Mammary epithelial cell (primary cell): ENCODE results near the gene CGNL1.

Experiments
- EZH2 ChIP-seq: IDR thresholded peaks from 2 replicates; pipeline ENCODE4 v1.6.1; 2012; ENCODE audit warnings: low read length, inconsistent platforms, borderline replicate concordance
- TF ChIP-seq, protein P1 (sequence below), 2 donors: IDR thresholded peaks in 1 of 2; conservative IDR thresholded peaks in 1 of 2; 2 replicates each; pipeline ENCODE4 v1.5.1; 2011 to 2012; ENCODE audit warnings: inconsistent platforms in 2 of 2, low read length in 2 of 2, mild to moderate bottlenecking in 2 of 2, control low read depth in 1 of 2, low read depth in 1 of 2; ENCODE audit not compliant: insufficient read depth in 1 of 2; ENCODE audit errors: extremely low read depth in 1 of 2

- TF ChIP-seq, protein P1, sequence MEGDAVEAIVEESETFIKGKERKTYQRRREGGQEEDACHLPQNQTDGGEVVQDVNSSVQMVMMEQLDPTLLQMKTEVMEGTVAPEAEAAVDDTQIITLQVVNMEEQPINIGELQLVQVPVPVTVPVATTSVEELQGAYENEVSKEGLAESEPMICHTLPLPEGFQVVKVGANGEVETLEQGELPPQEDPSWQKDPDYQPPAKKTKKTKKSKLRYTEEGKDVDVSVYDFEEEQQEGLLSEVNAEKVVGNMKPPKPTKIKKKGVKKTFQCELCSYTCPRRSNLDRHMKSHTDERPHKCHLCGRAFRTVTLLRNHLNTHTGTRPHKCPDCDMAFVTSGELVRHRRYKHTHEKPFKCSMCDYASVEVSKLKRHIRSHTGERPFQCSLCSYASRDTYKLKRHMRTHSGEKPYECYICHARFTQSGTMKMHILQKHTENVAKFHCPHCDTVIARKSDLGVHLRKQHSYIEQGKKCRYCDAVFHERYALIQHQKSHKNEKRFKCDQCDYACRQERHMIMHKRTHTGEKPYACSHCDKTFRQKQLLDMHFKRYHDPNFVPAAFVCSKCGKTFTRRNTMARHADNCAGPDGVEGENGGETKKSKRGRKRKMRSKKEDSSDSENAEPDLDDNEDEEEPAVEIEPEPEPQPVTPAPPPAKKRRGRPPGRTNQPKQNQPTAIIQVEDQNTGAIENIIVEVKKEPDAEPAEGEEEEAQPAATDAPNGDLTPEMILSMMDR (conservative IDR thresholded peaks at IDR 0.05 in 1 of 2, IDR thresholded peaks at IDR 0.05 in 1 of 2; ENCODE audit: extremely low read depth in 1 of 2, insufficient read depth in 1 of 2, low read depth in 1 of 2, low read length in 2 of 2) = no peak
- no peak for TF ChIP-seq EZH2
Observed at GRCh38 chr15:57597431-57597830, 221.1 kb downstream of the CGNL1 start.
